ENCODE results near the gene LRRC42.

- TF ChIP-seq CTCF (tag by site-specific recombination; IDR thresholded peaks at IDR 0.05), result no peak
- TF ChIP-seq HOXC10 (CRISPR knock-in tag; IDR thresholded peaks at IDR 0.05), result no peak
- no peak for TF ChIP-seq PRDM2 (tag by site-specific recombination; IDR thresholded peaks at IDR 0.05; ENCODE audit: borderline replicate concordance)
- no peak for TF ChIP-seq REST (tag by site-specific recombination; IDR thresholded peaks at IDR 0.05)
- TF ChIP-seq YY1 (tag by site-specific recombination; IDR thresholded peaks at IDR 0.05), result no peak
- TF ChIP-seq ZFP3 (tag by site-specific recombination; IDR thresholded peaks at IDR 0.05; ENCODE audit: low read depth), result no peak
- TF ChIP-seq ZNF48 (tag by site-specific recombination; IDR thresholded peaks at IDR 0.05), result no peak
- no peak for TF ChIP-seq TRIM28 (IDR thresholded peaks at IDR 0.05; ENCODE audit: borderline replicate concordance, low read length)
- TF ChIP-seq ZNF274 (IDR thresholded peaks at IDR 0.05; ENCODE audit: low read length), result no peak
- TF ChIP-seq ZNF274 (tag by site-specific recombination; IDR thresholded peaks at IDR 0.05; ENCODE audit: borderline replicate concordance), result no peak
- no peak for TF ChIP-seq ZNF585B (tag by site-specific recombination; IDR thresholded peaks at IDR 0.05)
- no peak for TF ChIP-seq PRDM4 (tag by site-specific recombination; IDR thresholded peaks at IDR 0.05)
- TF ChIP-seq ZBTB26 (tag by site-specific recombination; optimal IDR thresholded peaks at IDR 0.05), result no peak
- TF ChIP-seq ZNF830 (tag by site-specific recombination; IDR thresholded peaks at IDR 0.05; ENCODE audit: low read depth), result no peak
- TF ChIP-seq ZNF639 (tag by site-specific recombination; IDR thresholded peaks at IDR 0.05), result no peak
Measured at GRCh38 chr1:53931523-53931922, 14.6 kb upstream of the LRRC42 start.
